ENCODE data around the gene MYT1.

DNA sequence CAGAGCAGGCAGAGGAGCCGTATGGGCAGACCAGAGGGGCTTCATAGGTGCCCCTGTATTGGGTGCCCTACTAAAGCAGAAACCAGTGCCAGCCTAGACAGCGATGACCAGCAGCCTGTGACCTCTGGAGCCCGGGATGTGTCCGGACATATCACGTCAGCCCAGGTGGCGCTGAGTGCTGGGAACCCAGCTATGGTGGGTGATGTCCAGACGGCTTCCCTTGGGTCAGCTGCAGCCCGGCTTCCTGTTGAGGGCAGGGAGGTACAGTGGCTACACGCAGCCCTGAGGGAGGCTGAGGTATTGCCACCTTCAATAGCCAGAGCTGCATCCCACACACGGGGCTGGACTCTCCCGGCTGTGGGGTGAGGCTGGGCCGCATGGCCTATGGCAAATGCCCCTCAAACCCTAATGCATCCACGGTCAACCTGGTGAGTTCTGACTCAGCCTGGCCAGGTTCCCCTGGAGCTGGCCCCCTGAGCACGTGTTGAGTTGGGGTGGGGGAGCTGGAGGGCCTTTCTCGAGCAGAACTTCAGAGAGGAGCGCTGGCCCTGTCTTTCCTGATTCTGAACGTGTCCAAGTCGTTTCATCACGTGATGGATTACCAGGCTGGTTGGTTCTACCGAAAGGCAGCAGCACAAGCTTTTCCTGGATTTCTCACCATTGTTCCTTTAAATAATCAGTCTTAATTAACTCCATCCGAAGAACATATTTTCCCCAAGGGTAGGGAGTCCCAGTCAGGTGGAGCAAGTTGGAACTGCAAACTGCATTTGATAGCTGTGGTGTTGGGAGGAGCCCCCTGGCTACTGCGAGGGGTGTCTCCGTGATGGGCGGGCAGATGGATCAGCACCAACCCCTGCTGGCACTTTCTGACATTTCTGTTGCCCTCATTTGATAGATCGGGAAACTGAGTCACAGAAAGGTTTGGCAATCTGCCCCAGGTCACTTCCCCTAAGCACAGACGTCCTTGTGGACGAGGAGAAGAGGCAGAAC lies 7.1 kb upstream of the MYT1 start:
- no peak for TF ChIP-seq POLR2A (IDR thresholded peaks at IDR 0.05; ENCODE audit: low read depth, low read length)
- no peak for TF ChIP-seq POLR2AphosphoS5 (IDR thresholded peaks at IDR 0.05; ENCODE audit: low read depth, low read length)
